SKM-1 treated with dmso at 0.1 percent for 144 hours (cell line): ENCODE results near the gene IRAK1BP1.
"Not testable (repeated sequence)": the region's sequence is repeated elsewhere in the genome, so short reads cannot be mapped to it uniquely, and the experiment has no call there.

Experiments used
- DNase-seq: peaks from one replicate; lab custom pipeline; 2025; ENCODE audit not compliant: unreplicated experiment; lab: John Stamatoyannopoulos, UW

IRAK1BP1 gene, protein sequence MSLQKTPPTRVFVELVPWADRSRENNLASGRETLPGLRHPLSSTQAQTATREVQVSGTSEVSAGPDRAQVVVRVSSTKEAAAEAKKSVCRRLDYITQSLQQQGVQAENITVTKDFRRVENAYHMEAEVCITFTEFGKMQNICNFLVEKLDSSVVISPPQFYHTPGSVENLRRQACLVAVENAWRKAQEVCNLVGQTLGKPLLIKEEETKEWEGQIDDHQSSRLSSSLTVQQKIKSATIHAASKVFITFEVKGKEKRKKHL

DNA sequence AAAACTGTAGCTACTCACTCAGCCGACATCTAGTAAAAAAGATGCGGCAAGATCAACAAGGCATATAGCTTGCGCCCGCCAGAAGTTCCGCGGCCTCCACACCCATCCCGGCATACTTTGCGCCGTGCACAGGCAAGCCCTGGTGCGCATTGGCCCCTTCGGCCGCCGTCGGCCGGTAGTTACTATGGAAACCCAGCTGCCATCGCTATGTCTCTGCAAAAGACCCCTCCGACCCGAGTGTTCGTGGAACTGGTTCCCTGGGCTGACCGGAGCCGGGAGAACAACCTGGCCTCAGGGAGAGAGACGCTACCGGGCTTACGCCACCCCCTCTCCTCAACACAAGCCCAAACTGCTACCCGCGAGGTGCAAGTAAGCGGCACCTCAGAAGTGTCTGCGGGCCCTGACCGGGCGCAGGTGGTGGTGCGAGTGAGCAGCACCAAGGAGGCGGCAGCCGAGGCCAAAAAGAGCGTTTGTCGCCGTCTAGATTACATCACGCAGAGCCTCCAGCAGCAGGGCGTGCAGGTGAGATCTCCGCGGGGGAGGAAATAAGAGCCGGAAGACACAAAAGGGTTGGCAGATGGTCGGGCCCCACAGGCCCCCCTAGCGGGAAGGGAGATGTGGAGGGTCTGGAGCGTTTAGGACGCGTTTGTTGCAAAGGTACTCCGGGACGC is at the start of gene IRAK1BP1:
IRAK1BP1 (plus strand) TSS at position 182 of the 671 bp plus-strand sequence; CDS start at position 208, 26 bp downstream.
- peak; percentile 68 for DNase-seq

GRCh38 chr6:78824045-78824444 is 43.3 kb upstream of the IRAK1BP1 start:
- DNase-seq = no peak

DNA sequence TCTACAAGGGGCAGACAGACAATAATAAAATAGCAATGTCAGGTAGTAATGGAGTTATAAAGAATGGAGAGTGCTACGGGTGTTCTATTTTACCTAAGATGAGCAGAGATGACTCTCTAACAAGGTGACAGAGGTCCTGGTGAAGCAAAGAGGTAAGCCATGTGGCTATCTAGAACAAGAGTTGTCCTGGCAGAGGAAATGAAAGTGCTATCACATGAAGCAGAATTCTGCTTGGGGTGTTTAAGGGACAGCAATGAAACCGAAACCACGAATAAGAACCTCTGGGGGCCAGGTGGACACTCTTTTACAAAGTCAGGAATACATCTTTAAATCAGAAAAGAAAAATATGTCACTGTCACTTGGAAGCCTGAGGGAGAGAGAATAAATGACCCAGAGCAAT is 37.9 kb upstream of the IRAK1BP1 start:
- DNase-seq = no peak

DNA sequence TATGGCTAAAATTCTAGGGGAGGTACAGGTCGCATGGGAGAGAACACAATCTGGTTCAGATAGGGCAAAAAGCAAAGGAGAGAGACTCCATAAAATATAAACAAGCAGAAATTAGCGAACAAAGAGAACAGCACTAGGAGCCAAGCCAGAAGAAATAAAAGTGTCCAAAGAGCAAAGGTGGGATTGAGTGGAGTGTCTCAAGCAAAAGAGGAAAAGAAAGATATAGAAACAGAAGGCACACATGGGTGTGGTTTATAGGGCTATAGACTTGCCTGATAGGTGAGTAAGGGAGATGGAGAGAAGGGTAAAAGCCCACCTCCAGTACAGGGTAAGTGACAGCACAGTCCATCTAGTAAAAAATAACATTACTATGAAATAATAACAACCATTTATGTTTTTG is 36.5 kb upstream of the IRAK1BP1 start:
- DNase-seq = no peak

DNA sequence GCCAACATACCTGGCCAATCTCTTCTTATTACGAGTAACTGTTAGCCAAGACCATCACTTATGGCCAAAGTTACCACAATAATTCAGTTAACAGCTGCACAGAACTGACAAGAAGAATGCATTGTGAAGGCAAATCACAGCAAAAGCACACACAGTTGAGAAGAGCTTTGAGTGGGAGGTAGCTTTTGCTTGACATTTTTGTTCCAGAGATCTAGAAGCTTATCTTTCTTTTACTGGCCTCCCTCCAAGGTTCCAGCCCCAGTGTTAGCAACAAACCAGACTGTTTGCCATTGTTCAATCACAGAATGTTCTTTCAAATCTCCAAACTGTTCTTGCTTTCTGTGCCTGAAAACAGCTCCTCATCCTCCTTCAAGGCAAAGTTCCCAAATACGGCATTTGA is 35.9 kb upstream of the IRAK1BP1 start:
- no peak for DNase-seq

DNA sequence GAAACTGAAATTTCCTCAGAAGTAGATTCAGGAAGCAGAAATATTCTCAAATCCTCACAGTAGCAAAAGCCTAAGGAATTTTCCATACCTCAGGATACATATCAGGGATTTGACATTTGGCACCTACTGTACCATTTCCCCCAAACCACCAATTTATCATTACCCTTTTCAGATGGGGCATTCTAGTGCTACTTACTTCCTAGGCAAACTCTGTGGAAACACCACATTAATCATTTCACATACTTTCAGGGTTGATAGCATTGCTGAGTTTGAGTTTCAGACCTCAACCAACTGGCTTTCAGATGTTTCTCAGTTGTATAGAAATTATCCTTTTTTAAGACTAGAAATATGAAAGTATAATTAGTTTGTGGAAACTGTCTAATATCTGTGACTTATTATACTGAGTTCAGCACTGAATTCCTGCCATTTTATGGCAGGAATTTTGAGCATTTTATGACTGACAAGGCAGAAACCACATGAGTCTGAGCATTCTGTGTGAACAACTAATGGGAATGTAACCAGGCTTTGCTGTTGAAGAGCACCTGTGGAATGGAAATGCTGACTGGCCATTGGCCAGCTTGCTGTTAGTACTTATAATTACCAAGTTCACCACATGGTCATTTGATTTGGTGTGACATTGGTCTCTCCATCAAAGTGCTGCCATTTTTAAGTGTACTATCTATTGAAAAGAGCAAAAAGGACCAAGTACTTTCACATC is 35.1 kb upstream of the IRAK1BP1 start:
- DNase-seq = no peak

- DNase-seq = no peak
Observed at GRCh38 chr6:78835817-78836216, 31.5 kb upstream of the IRAK1BP1 start.

- no peak for DNase-seq
Observed at GRCh38 chr6:78836598-78836997, 30.8 kb upstream of the IRAK1BP1 start.

DNA sequence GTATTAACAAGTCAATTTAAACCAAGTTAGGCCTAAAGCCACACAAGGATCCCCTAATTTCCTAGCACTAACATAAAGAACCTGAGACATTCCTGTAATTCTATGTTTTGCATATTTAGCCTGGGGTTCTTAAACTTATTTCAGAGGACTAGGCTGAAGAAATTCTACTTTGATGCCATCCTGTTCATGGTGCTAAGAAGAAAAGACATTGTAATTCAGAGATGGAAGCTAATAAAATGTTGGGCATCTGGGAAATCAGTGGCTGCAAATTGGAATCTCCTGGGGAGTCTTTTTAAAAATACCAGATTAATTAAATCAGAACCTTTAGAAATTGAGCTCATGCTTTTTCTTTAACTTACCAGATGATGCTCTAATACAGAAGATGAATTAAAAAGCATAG is 26.2 kb upstream of the IRAK1BP1 start:
- no peak for DNase-seq

DNA sequence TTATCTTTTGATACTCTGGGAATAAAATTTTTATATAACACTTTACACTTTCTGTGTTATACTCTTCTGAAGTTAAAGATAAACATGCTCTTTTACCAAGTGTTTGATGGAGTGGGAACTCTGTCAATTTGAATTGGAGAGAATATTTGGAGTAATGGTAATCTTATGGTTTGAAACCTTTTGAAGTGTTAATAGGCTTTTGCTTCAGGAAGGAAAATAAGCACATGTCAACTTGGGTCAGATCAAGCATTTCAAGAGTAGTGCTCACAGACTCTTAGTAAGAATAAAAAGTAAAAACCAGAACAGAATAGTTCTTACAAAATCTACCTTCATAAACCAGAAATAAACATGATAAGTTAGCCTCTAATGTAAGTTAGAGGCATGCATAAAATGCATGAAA is 24.4 kb upstream of the IRAK1BP1 start:
- no peak for DNase-seq

DNA sequence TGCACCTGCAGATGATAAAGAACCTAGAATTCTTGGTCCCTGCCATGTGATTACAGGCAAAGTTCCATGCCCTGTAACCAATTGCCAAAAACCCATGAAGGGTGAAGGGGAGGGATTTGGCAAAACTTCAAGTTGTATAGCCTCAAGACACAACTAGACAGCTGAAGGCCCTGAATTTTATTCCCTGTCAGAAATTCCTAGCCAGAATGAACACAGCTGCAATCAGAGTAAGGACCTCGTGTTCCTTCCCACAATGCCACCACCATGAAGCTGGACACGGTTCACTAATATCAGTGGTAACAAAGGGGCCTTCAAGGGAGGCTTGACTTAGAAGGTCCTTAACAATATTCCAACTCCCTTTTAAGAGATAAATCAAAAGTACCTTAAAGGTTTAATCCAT is 22.5 kb upstream of the IRAK1BP1 start:
- no peak for DNase-seq

GRCh38 chr6:78845567-78845966 is 21.8 kb upstream of the IRAK1BP1 start:
- DNase-seq = no peak

DNA sequence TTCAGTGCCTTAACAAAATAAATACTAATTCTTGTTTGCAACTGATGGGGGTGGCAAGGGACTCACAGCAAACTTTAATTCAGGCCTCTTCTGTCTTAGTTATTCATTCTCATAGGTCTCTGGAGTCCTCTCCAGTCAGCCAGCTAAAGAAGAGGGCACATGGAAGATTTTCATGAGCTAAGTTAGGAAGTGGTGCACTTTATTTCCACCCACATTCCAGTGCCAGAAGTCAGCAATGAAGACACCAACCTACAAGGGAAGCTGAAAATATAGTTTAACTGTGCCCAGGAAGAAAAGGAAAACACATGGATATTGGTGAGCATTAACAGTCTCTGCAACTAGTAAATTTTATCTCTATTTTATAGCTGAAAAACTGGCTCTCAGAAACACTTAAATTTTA is 16.7 kb upstream of the IRAK1BP1 start:
- DNase-seq = no peak

DNA sequence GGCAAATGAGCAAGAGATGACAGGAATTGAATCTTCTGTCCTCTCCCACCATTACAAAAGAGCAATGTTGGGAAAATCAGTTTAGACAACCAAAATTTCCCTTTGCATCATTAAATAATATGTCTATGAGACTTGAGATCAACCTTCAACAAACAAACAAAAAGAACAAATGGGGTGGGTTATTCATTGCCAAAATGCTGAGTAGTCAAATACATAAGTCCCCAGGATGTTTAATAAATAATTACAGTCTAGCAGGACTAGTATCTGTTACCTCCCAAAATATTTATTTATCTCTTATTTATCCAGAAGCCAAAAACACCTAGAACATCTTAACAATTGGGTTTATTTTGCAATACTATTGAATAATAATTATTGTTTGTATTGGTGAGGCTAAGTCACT is 16.2 kb upstream of the IRAK1BP1 start:
- DNase-seq = no peak

GRCh38 chr6:78854546-78854945 is 12.8 kb upstream of the IRAK1BP1 start:
- no peak for DNase-seq

- DNase-seq = not testable (repeated sequence)
Observed at GRCh38 chr6:78858339-78858938, 8.9 kb upstream of the IRAK1BP1 start.

DNA sequence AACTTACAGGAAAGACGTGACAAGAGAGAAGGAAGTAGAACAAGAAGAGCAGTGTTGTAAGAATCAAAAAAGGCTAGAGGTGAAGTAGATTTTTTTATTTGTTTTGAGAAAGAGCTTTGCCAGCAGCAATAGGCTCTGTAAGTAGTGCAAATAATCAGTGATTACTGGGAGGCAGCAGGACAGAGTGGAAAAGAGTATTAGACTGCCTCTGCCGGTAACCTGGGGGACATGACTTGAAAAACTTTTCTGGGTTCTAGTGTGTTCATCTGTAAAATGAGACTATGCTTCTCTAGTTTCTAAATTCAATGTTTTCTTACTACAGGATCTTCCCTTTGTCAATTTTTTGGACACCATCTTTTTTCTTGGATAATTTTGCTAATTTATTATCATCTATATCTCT is 5.8 kb upstream of the IRAK1BP1 start:
- DNase-seq = no peak

DNA sequence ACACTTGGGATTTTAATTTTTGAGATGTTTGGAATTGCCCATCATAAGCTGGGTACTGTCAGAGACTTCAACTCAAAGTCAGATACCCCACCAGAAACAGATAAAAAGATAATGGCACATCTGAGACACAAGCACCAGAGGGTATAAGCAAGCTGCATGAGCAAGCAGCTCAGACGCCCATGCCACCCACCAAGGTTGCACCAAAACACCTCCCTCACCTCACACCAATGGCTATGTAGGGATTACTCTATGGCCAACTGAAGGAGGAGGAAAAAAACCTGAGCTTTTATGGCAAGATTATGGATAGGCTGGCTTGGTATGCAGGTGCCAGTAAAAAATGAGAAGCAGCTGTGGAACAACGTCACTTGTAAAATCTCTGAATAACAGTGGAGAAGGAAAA is 3.8 kb upstream of the IRAK1BP1 start:
- DNase-seq = no peak

GRCh38 chr6:78864957-78865356 is 2.4 kb upstream of the IRAK1BP1 start:
- no peak for DNase-seq

DNA sequence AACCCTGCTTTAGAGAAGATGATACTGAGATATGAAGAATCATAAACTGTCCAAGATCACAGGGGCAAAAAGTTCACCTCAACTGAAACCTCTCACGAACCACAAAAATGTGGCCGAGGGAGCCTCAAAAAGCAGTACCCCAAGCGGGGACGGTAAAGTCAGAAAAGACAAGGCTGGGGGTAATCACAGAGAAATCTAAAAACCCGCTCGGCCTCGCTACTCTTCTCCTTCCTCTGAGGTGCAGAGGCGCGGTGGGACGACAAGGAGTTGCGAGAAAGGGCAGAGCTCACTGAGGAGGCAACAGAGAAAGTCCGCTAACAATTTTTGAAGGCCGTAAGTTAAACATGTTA is 356 bp upstream of the IRAK1BP1 start:
- peak; percentile 39 for DNase-seq

DNA sequence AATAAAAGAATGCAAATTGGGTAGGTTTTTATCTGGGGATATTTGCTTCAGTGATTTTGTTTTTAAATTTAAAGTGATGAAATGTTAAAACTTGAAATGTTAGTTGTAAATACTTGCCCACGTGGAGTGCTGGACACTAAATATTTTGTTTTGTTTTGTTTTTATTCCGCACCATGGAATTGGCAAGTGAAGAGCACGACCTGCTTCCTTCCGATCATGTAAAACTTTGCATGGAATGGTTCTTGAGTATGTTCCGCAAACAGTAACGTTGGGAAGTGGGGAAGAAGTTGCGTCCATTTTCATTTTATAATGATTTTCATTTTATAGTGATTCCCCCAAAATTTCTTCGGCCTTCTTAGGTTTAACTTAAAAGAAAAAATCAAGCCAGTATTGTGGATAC is 765 bp downstream of the IRAK1BP1 start:
- no peak for DNase-seq

DNA sequence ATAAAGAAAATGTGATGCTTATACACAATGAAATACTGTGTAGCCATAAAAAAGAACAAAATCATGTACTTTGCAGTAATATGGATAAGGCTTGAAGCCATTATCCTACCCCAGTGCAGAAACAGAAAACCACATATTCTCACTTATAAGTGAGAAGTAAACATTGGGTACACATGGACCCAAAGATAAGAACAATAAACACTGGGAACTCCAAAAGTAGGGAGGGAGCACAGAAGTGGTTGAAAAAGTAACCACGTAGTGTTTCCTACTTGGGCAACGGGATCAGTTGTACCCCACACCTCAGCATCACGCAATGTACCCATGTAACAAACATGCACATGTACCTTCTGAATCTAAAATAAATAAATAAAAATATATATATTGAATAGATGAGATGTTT is 8.2 kb downstream of the IRAK1BP1 start:
- DNase-seq = no peak
